PFSK-1 (cell line): ENCODE measurements around the gene PPFIBP2.

Experiments used
- POLR2AphosphoS5 ChIP-seq: IDR thresholded peaks from 2 replicates; pipeline ENCODE4 v1.6.1; 2012; ENCODE audit warnings: low read depth, mild to moderate bottlenecking, control low read depth, low read length, moderate library complexity
- TF ChIP-seq, protein P1 (sequence below), 2 experiments: IDR thresholded peaks; 2 replicates each; pipeline versions ENCODE4 v1.6.1 to v1.8.0; 2011 to 2012; ENCODE audit warnings: low read depth in 2 of 2, low read length in 2 of 2, control low read depth in 1 of 2, inconsistent platforms in 1 of 2, mild to moderate bottlenecking in 1 of 2, moderate library complexity in 1 of 2; ENCODE audit not compliant: insufficient read depth in 1 of 2

DNA sequence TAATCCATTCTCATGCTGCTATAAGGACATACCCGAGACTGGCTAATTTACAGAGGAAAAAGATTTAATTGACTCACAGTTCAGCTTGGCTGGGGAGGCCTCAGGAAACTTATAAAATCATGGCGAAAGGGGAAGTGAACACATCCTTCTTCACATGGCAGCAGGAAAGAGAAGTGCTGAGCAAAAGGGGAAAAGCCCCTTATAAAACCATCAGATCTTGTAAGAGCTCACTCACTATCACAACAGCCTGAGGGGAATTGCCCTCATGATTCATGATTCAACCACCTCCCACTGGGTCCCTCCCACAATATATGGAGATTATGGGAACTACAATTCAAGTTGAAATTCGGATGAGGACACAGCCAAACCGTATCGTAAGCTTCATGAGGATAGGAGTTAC lies 163.3 kb downstream of the PPFIBP2 start:
- TF ChIP-seq, protein P1, sequence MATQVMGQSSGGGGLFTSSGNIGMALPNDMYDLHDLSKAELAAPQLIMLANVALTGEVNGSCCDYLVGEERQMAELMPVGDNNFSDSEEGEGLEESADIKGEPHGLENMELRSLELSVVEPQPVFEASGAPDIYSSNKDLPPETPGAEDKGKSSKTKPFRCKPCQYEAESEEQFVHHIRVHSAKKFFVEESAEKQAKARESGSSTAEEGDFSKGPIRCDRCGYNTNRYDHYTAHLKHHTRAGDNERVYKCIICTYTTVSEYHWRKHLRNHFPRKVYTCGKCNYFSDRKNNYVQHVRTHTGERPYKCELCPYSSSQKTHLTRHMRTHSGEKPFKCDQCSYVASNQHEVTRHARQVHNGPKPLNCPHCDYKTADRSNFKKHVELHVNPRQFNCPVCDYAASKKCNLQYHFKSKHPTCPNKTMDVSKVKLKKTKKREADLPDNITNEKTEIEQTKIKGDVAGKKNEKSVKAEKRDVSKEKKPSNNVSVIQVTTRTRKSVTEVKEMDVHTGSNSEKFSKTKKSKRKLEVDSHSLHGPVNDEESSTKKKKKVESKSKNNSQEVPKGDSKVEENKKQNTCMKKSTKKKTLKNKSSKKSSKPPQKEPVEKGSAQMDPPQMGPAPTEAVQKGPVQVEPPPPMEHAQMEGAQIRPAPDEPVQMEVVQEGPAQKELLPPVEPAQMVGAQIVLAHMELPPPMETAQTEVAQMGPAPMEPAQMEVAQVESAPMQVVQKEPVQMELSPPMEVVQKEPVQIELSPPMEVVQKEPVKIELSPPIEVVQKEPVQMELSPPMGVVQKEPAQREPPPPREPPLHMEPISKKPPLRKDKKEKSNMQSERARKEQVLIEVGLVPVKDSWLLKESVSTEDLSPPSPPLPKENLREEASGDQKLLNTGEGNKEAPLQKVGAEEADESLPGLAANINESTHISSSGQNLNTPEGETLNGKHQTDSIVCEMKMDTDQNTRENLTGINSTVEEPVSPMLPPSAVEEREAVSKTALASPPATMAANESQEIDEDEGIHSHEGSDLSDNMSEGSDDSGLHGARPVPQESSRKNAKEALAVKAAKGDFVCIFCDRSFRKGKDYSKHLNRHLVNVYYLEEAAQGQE (IDR thresholded peaks at IDR 0.05; ENCODE audit: insufficient read depth in 1 of 2, low read depth in 2 of 2, low read length in 2 of 2) = no peak
- TF ChIP-seq POLR2AphosphoS5 = no peak
